Nephron (organoid): ENCODE measurements around the gene THSD4.

Experiments used
- H3K27ac Mint-ChIP-seq, 3 experiments: 2 replicates each; pipeline ENCODE4 v1.8.0; 2020; ENCODE audit warnings: mixed read lengths in 3 of 3, mild to moderate bottlenecking in 2 of 3, moderate library complexity in 1 of 3
- H3K27me3 Mint-ChIP-seq: 2 replicates; pipeline ENCODE4 v1.8.0; 2021; ENCODE audit warnings: low read depth, mild to moderate bottlenecking, moderate library complexity, mixed read lengths
- H3K36me3 Mint-ChIP-seq: 2 replicates; pipeline ENCODE4 v1.8.0; 2020; ENCODE audit warnings: low read depth, mixed read lengths
- H3K4me1 Mint-ChIP-seq: 2 replicates; pipeline ENCODE4 v1.8.0; 2020; ENCODE audit warnings: mixed read lengths
- H3K4me3 Mint-ChIP-seq, 3 experiments: 2 replicates each; pipeline ENCODE4 v1.8.0; 2020; ENCODE audit warnings: mild to moderate bottlenecking in 3 of 3, mixed read lengths in 3 of 3, moderate library complexity in 2 of 3
- H3K9me3 Mint-ChIP-seq: 2 replicates; pipeline ENCODE4 v1.8.0; 2020; ENCODE audit warnings: mixed read lengths
- TF ChIP-seq, protein P1 (sequence below), 3 experiments: fragments of 200-600 bp; sonication (generic); IDR thresholded peaks; one replicate each; pipeline ENCODE4 v1.5.0; 2021; ENCODE audit warnings: antibody characterized with exemption in 3 of 3; ENCODE audit not compliant: unreplicated experiment in 3 of 3

Gene THSD4

DNA sequence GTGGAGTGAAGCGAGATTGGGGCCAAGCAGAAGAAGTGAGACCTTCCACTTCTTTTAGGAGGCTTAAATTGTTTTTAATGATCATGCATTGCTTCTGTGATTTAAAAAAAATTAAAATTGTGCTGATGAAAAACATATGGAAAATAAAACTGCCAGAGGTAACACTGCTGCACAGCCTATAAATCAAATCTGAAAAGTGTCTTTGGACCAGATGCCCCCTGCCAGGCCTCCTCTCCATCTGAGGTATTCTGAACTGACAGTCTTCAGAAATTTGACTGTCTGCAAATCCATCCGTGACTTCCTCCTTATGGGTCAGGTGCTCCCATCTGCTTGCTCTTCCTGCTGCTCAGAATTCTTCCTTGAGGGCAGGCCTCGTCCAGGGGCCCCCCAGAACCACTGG lies 586.5 kb downstream of the THSD4 start:
- TF ChIP-seq, protein P1, sequence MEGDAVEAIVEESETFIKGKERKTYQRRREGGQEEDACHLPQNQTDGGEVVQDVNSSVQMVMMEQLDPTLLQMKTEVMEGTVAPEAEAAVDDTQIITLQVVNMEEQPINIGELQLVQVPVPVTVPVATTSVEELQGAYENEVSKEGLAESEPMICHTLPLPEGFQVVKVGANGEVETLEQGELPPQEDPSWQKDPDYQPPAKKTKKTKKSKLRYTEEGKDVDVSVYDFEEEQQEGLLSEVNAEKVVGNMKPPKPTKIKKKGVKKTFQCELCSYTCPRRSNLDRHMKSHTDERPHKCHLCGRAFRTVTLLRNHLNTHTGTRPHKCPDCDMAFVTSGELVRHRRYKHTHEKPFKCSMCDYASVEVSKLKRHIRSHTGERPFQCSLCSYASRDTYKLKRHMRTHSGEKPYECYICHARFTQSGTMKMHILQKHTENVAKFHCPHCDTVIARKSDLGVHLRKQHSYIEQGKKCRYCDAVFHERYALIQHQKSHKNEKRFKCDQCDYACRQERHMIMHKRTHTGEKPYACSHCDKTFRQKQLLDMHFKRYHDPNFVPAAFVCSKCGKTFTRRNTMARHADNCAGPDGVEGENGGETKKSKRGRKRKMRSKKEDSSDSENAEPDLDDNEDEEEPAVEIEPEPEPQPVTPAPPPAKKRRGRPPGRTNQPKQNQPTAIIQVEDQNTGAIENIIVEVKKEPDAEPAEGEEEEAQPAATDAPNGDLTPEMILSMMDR (IDR thresholded peaks at IDR 0.05; ENCODE audit: unreplicated experiment in 3 of 3) = no peak
- Mint-ChIP-seq H3K4me3 (no peak overlapping the region), H3K27ac (no peak overlapping the region), H3K27me3 (no peaks in the 10 kb centered on the region), H3K9me3 (no peaks in the 10 kb centered on the region), H3K4me1 (peaks cover 22% of the 10 kb centered on the region), H3K36me3 (peaks cover 4% of the 10 kb centered on the region)

DNA sequence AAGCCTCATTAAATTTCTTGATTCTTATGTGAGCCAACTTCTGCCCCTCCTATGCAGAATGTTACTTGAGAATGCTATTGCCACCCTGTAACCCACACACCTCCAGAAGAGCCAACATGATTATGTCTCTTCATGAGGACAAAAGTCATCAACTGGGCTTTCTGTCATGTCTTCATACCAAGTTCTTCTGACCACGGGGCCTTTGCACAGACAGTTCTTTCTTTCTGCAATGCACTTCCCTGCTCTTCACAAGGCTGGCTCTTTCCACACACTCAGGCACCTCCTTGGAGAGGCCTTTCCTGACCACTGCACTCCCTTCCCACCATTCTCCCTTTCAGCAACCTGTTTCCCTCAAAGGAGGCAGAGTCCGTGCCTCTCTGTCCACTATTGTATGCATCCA lies 587.2 kb downstream of the THSD4 start:
- no peak overlapping the region for H3K4me3 Mint-ChIP-seq
- H3K27me3 Mint-ChIP-seq = no peaks in the 10 kb centered on the region
- TF ChIP-seq, protein P1 (IDR thresholded peaks at IDR 0.05; ENCODE audit: unreplicated experiment in 3 of 3) = no peak
- H3K36me3 Mint-ChIP-seq = peaks cover 4% of the 10 kb centered on the region
- no peaks in the 10 kb centered on the region for H3K9me3 Mint-ChIP-seq
- no peak overlapping the region for H3K27ac Mint-ChIP-seq
- H3K4me1 Mint-ChIP-seq = peaks cover 29% of the 10 kb centered on the region

DNA sequence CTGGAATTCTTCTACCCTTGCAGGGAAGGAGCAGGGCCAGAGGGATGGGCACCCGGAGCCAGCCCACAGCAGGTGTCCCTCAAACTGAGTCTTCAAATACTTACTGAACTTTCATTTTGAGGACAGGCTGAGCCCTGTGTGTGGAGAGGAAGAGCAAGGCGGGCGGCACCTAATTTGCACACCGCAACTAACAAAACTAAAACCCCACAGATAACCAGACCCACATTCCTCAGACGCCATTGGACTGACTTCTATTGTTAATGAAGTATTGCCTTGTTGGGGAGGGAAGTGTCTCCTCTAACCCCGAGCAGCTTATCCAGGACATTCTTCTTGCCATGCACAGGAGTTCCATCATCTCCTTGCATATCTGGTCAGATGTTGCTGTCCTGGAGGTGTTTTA lies 589.9 kb downstream of the THSD4 start:
- Mint-ChIP-seq H3K9me3 (no peaks in the 10 kb centered on the region), H3K4me3 (no peak overlapping the region), H3K27me3 (no peaks in the 10 kb centered on the region), H3K27ac (peak overlapping the region in 1 of 3 experiments; percentile 54), H3K36me3 (no peaks in the 10 kb centered on the region), H3K4me1 (peaks cover 47% of the 10 kb centered on the region)
- TF ChIP-seq, protein P1 (IDR thresholded peaks at IDR 0.05; ENCODE audit: unreplicated experiment in 3 of 3) = no peak

DNA sequence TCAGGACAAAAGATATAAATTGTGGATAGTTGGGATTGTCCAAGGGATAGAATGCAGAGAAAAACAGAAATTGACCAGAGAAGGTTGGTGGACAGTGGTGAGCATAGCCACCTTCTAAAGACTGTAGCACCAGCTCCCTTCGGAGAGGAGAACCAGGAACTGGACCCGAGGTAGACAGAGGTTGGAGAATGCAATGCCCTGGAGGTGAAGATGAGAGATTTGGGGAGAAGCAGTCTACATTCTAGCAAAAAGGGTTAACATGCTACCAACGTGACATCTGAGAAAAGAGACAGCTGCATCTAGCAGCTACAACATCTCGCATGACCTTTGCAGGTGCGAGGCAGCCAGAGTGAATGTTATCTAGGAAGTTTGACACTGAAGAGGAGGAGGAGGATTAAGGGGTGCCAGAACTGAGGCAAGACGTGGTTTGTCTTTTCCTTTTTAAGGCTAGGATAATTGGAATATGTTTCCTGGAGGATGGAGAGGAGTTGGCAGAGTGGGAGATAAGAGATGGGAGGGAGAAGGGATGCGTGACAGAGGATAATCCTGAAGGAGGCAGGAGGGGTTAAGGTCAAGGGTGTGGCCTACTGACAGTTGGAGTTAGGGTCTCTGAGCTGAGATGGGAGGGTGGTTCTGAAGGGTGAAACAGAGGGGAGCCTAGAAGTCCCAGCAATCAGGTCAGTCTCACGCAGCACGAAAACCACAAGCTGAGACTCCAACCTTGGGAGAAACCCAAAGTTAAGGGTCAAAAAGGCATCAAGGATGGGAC lies 591.4 kb downstream of the THSD4 start:
- H3K27me3 Mint-ChIP-seq = no peaks in the 10 kb centered on the region
- TF ChIP-seq, protein P1 (IDR thresholded peaks at IDR 0.05; ENCODE audit: unreplicated experiment in 3 of 3) = no peak
- peak overlapping the region in 1 of 3 experiments; percentile 6 for H3K4me3 Mint-ChIP-seq
- peaks cover 51% of the 10 kb centered on the region for H3K4me1 Mint-ChIP-seq
- no peaks in the 10 kb centered on the region for H3K36me3 Mint-ChIP-seq
- no peaks in the 10 kb centered on the region for H3K9me3 Mint-ChIP-seq
- H3K27ac Mint-ChIP-seq = peak overlapping the region in 2 of 3 experiments; percentile 79 to 86

DNA sequence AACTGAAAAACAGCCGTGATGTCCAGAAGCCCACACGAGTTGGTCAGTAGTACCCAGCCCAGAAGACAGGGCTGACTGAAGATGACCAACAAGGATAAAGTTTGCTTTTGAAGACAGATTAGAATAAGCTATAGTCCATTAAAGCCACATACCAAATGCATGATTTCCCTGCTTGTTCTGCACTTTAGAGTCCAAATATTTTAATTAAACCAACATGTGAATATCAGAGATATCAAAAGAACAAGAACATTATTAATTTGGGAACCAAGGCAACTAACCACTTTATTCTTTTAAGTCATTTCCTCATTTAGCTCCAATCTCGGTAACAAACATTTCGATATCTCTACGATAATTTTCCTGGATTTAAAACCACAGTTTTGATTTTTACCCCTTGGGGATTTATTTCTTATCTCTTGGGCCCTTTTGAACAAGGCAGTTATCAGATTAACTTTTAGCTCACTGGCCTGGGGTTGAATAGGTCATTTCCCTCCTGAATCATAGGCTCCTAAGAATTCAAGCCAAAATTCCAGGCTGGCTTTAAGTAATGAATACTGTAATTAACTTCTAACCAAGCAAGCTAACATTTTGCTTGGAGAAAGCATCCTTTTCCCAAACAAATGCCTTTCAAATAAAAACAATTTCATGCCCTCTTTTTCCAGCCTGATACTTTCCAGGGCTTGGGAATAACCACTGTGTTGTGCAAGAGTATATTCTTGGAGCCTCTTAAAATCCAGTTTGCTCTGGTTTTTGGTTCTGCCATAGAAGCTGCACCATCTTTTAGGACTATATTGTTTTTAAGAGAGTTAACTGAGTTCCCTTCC lies 592.2 kb downstream of the THSD4 start:
- peaks cover 58% of the 10 kb centered on the region for H3K4me1 Mint-ChIP-seq
- TF ChIP-seq, protein P1 (IDR thresholded peaks at IDR 0.05; ENCODE audit: unreplicated experiment in 3 of 3) = no peak
- H3K9me3 Mint-ChIP-seq = no peaks in the 10 kb centered on the region
- no peaks in the 10 kb centered on the region for H3K27me3 Mint-ChIP-seq
- H3K4me3 Mint-ChIP-seq = no peak overlapping the region
- no peaks in the 10 kb centered on the region for H3K36me3 Mint-ChIP-seq
- peak overlapping the region in 2 of 3 experiments; percentile 79 to 86 for H3K27ac Mint-ChIP-seq
